Kidney epithelial cell (primary cell): ENCODE results near the gene ERGIC1. TPM values are rescaled to one million over a fixed set of nuclear protein-coding genes. Genes with fewer than 3 reads are reported as not detected.

Source experiments
- DNase-seq: peaks from one replicate; pipeline ENCODE4 v3.0.0-alpha.2; 2010; ENCODE audit warnings: low read depth
- H3K27me3 ChIP-seq: 2 replicates; pipeline ENCODE4 v1.6.0; 2011; ENCODE audit warnings: low read length; ENCODE audit not compliant: control insufficient read depth, insufficient read depth
- H3K36me3 ChIP-seq: 2 replicates; pipeline ENCODE4 v1.5.1; 2011; ENCODE audit warnings: low read length; ENCODE audit not compliant: control insufficient read depth, insufficient read depth
- H3K4me3 ChIP-seq: 2 replicates; pipeline ENCODE4 v1.5.1; 2011; ENCODE audit warnings: low read depth, mild to moderate bottlenecking, control low read depth, low read length
- CTCF ChIP-seq: IDR thresholded peaks from 2 replicates; pipeline ENCODE4 v1.5.1; 2011; ENCODE audit warnings: mild to moderate bottlenecking, moderate library complexity, low read length, control low read depth, inconsistent platforms; ENCODE audit not compliant: insufficient read depth, poor library complexity, severe bottlenecking
- total RNA-seq: library from RNA; depleted of rRNA; stranded (reverse); fragments of >200 nt; gene quantifications from 2 replicates; pipeline ENCODE4 v1.2.3, GENCODE V29; 2015

Gene ERGIC1
- total RNA-seq, 1 donor from 2014 or later: 183 TPM

GRCh38 chr5:172950176-172950965, 116.3 kb downstream of the ERGIC1 start:
- DNase-seq: no peak
- no peak for TF ChIP-seq CTCF
- no peaks in the 10 kb centered on the region for H3K27me3 ChIP-seq
- no peaks in the 10 kb centered on the region for H3K36me3 ChIP-seq
- no peak overlapping the region for H3K4me3 ChIP-seq

GRCh38 chr5:172951371-172952033, 117.5 kb downstream of the ERGIC1 start:
- Histone ChIP-seq H3K27me3 (no peaks in the 10 kb centered on the region), H3K4me3 (no peak overlapping the region), H3K36me3 (no peaks in the 10 kb centered on the region)
- no peak for DNase-seq
- TF ChIP-seq CTCF: no peak

- no peaks in the 10 kb centered on the region for H3K36me3 ChIP-seq
- no peak overlapping the region for H3K4me3 ChIP-seq
- no peak for DNase-seq
- H3K27me3 ChIP-seq: no peaks in the 10 kb centered on the region
- TF ChIP-seq CTCF: no peak
Measured at GRCh38 chr5:172952034-172952511, 118.0 kb downstream of the ERGIC1 start.

GRCh38 chr5:172953776-172954675, 120.0 kb downstream of the ERGIC1 start:
- Histone ChIP-seq H3K36me3 (no peaks in the 10 kb centered on the region), H3K27me3 (no peaks in the 10 kb centered on the region), H3K4me3 (no peak overlapping the region)
- no peak for TF ChIP-seq CTCF
- DNase-seq: no peak

- Histone ChIP-seq H3K4me3 (no peak overlapping the region), H3K27me3 (no peaks in the 10 kb centered on the region), H3K36me3 (no peaks in the 10 kb centered on the region)
- no peak for TF ChIP-seq CTCF
- DNase-seq: no peak
Measured at GRCh38 chr5:172954751-172955159, 120.7 kb downstream of the ERGIC1 start.
